Measurements from ENCODE around the gene FRA10AC1.
"Not testable (repeated sequence)": the region's sequence is repeated elsewhere in the genome, so short reads cannot be mapped to it uniquely, and the experiment has no call there.

Gene FRA10AC1

GRCh38 chr10:93701866-93702209 lies 554 bp downstream of the FRA10AC1 start:
- DNase-seq: peak; percentile 57

- no peak for DNase-seq
Measured at GRCh38 chr10:93697207-93697606, 5.2 kb downstream of the FRA10AC1 start.

GRCh38 chr10:93696582-93696981 lies 5.8 kb downstream of the FRA10AC1 start:
- DNase-seq: not testable (repeated sequence)

- DNase-seq: no peak
Measured at GRCh38 chr10:93695740-93696139, 6.7 kb downstream of the FRA10AC1 start.

- no peak for DNase-seq
Measured at GRCh38 chr10:93687737-93688136, 14.7 kb downstream of the FRA10AC1 start.

GRCh38 chr10:93680412-93681047 lies 21.9 kb downstream of the FRA10AC1 start:
- DNase-seq: peak; percentile 43

GRCh38 chr10:93678805-93679587 lies 23.4 kb downstream of the FRA10AC1 start:
- DNase-seq: no peak

- no peak for DNase-seq
Measured at GRCh38 chr10:93678386-93678785, 24.0 kb downstream of the FRA10AC1 start.

GRCh38 chr10:93673791-93674190 lies 28.6 kb downstream of the FRA10AC1 start:
- no peak for DNase-seq

- no peak for DNase-seq
Measured at GRCh38 chr10:93672890-93673289, 29.5 kb downstream of the FRA10AC1 start.

GRCh38 chr10:93672022-93672678 lies 30.2 kb downstream of the FRA10AC1 start:
- no peak for DNase-seq

GRCh38 chr10:93671042-93671441 lies 31.4 kb downstream of the FRA10AC1 start:
- no peak for DNase-seq

GRCh38 chr10:93670372-93670771 lies 32.0 kb downstream of the FRA10AC1 start:
- no peak for DNase-seq

GRCh38 chr10:93667795-93668194 lies 34.6 kb downstream of the FRA10AC1 start:
- DNase-seq: no peak

- no peak for DNase-seq
Measured at GRCh38 chr10:93666030-93666429, 36.4 kb downstream of the FRA10AC1 start.

- no peak for DNase-seq
Measured at GRCh38 chr10:93657757-93658156, 44.6 kb downstream of the FRA10AC1 start.

GRCh38 chr10:93656155-93656554 lies 46.2 kb downstream of the FRA10AC1 start:
- no peak for DNase-seq

- no peak for DNase-seq
Measured at GRCh38 chr10:93654201-93654600, 48.2 kb downstream of the FRA10AC1 start.

GRCh38 chr10:93652857-93653256 lies 49.5 kb downstream of the FRA10AC1 start:
- DNase-seq: peak; percentile 37

GRCh38 chr10:93639791-93640190 lies 62.6 kb downstream of the FRA10AC1 start:
- DNase-seq: no peak

- no peak for DNase-seq
Measured at GRCh38 chr10:93630625-93631557, 71.5 kb downstream of the FRA10AC1 start.

GRCh38 chr10:93629647-93630305 lies 72.6 kb downstream of the FRA10AC1 start:
- no peak for DNase-seq
